DMS153 treated with DMSO at 0.1 percent for 48 hours (cell line): ENCODE results near the gene DIS3L2.
A peak's percentile ranks its signal among the peaks of the same experiment; 100 is the strongest.

Experiments
- DNase-seq: peaks from one replicate; lab custom pipeline; 2025; ENCODE audit not compliant: unreplicated experiment; lab: John Stamatoyannopoulos, UW

Gene DIS3L2, protein sequence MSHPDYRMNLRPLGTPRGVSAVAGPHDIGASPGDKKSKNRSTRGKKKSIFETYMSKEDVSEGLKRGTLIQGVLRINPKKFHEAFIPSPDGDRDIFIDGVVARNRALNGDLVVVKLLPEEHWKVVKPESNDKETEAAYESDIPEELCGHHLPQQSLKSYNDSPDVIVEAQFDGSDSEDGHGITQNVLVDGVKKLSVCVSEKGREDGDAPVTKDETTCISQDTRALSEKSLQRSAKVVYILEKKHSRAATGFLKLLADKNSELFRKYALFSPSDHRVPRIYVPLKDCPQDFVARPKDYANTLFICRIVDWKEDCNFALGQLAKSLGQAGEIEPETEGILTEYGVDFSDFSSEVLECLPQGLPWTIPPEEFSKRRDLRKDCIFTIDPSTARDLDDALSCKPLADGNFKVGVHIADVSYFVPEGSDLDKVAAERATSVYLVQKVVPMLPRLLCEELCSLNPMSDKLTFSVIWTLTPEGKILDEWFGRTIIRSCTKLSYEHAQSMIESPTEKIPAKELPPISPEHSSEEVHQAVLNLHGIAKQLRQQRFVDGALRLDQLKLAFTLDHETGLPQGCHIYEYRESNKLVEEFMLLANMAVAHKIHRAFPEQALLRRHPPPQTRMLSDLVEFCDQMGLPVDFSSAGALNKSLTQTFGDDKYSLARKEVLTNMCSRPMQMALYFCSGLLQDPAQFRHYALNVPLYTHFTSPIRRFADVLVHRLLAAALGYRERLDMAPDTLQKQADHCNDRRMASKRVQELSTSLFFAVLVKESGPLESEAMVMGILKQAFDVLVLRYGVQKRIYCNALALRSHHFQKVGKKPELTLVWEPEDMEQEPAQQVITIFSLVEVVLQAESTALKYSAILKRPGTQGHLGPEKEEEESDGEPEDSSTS

DNA sequence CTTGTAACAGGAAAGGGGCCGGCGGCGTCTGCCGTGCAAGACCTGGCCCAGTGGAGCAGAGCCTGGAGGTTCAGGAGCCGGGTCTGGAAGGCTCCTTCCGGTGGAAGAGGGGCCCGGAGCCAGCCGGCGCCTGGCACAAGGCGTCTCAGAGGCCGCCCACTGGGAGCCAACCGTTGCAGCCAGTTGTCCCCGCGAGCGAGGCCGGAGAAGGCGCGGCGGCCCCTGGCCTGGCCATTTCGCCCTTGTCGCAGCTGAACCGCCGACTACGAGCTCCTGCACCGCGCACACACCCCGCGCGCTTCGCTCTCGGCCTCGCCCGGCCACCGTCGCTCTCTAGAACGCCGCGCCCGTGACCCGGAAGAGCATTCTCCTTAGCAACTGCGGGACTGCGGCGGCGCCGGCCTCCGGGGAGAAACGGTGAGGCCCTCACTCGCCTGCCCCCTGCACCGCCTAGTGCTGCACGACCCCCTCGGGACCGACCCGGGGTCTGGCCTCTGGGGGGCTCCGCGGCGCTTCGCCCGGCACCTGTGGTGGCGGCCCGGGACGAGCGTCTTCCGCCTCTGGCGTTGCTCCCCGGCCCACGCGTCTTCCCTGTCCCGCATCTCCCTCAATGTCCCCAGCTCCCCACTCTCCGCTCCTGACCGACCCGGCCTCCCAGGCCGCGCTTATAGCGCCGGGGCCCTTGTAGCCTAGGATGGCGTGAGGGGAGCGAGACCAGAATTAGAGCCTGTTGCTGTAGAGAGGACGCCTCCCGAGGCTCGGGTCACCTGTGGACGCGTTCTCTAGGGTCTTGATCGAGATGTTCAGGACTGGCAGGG lies at the start of gene DIS3L2:
Gene DIS3L2, plus strand, starts transcription at position 365 of the 818 bp plus-strand sequence. CDS start 53,215 bp downstream, outside the sequence.
- DNase-seq = peak; percentile 47

DNA sequence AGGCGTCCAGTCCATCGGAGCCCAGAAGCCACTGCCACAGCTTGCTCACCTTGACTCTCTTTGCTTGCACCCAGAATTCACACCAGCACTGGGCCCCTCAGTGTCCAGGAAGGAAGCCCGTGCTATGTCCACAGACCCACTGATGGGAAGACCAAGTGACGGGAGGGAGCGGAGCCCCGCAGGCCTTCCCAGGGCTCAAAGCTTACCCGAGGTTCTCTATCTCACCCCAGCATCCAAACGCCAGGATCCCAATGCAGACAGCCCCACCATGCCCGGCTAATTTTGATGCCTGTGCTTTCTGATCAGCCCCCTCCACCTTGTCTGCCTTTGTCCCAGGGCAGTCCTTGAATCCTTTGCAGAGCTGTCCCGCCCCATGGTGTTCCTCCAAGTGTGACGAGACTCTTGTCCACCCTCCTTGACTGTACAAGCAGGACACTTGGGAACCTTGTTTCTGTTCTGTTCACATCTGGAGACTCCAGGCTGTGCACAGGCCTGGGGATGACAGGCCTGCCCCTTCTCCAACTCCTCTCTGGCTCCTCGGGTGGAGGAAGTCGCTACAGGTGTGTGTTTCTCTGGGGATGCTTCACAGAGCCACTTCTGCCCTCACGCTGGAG lies 47.3 kb upstream of the DIS3L2 start:
- no peak for DNase-seq

DNA sequence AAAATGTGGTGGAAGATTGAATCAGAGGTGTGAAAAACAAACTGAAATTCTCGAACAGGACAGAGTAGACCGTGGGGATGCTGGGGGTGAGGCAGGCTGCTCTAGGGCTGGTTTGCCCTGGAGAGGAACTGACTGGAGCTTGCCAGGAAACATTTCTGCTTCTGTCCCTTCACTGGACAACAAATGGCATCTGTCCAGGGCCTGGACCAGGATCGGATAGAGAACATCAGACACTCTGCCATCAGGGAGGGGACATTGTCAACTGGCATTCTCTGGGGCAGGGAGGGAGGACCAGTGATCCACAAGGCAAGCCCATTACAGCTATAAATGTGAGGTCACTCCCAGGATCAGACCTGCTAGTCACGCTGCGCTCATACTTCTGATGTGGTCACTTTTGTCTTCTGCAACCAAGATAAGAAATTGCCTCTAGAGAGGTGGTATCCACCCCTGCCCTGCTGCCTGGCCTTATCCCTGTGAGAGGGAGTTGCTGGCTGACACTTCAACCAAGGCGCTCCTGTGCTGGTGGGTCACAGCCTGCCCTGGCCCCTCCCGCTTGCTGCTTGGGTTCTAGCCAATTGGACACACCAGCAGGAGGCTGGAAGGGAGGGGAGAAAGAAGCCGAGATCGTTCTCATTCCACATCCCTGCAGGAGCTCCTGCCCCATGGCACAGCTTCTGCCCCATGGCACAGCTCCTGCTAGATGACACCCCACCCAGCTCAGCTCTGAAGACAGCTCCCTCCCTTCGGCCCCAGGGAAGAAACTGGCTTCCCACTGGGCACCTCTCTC lies 44.0 kb upstream of the DIS3L2 start:
- no peak for DNase-seq

DNA sequence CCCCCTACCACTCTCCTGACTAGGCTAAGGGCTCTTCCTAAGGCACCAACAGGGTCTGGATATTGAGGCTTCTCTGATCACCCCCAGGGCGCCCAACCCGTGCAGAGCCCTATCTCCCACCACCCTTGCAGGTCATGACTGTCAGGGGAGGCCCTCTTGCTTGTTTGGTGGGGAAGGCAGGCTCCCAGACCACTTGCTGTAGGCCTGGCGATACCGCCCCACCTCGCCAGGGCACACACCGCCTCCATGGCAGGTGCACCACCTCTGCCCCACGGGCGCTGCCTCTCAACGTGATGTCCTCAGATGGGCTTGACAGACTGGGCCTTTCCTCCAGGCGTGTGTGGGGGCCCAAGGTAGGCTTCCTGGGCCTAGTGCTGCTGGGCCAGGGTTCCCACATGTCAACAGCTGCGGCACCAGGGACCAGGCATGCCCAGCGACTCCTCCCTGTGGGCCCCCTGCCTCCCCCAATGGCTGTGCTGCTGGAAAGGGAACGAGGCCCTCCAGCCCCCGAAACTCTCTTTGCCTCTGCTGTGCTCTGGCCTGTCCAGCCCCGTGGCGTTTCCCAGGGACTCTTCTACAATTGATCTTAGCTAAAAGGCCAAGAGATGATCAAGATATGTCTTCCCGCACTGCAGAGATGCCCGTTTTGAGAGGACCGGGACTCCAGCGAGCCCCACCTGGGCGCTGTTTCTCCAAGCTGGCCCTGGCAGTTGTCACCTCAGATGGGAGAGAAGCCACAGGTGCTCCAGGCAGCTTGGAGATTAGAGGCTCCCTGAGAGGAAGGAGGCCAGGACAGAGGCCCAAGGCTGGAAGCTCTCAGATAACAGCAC lies 42.8 kb upstream of the DIS3L2 start:
- DNase-seq = no peak

GRCh38 chr2:231919341-231920035 lies 42.0 kb upstream of the DIS3L2 start:
- no peak for DNase-seq

GRCh38 chr2:231920366-231920765 lies 41.1 kb upstream of the DIS3L2 start:
- no peak for DNase-seq

DNA sequence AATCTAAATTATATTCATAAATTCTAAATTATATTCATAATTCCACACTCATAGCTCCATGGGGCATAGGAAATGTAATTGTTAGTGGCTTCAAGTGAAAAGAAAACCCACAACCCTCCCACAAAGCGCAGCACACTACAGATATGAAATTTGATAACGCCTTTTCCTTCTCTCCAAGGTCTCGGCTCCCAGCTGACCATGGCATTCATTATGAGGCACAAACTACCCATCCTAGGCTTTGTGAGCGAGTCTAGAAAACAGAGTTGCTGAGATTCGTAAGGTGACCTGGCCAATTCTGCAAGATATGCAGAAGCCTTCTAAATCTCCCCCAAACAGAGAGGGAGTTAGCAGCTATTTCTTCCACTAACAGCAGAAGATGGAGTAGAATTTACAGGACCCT lies 40.7 kb upstream of the DIS3L2 start:
- DNase-seq = no peak

GRCh38 chr2:231922311-231923009 lies 39.1 kb upstream of the DIS3L2 start:
- no peak for DNase-seq

DNA sequence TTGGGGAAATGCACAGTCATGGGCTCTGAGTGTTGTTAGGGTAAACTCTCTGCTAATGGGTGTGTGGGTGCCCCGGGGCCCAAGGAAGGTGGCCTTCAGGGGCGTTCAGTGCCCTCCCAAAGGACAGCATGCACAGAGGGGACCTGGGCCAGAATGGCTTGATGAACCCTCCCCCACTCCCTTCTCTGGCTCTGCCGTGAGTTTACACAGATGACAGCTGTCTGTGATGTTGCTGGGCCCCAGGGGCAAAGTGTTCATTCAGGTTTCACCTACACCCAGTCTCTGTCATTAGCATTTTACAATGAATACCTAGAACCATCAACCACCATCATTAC lies 38.5 kb upstream of the DIS3L2 start:
- no peak for DNase-seq

- DNase-seq = no peak
Measured at GRCh38 chr2:231923951-231924888, 37.3 kb upstream of the DIS3L2 start.

DNA sequence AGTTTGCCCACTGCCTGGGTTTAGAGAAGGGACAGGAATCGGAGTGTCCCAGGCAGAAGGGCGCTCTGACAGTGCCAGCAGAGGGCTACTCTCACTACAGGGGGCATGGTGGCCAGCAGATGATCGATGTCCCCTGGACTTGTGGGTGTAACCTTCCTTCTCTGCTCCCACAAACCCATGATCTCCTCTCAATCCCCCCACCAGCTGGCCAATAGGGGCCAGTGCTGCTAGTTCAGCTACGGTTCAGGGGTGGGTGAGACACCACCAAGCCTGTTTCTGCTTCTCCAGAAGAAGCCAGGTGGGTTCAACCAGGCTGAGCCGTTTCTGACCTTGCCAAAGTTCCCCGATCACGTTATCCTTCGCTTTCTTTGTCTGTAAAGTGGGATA lies 36.6 kb upstream of the DIS3L2 start:
- no peak for DNase-seq

GRCh38 chr2:231925303-231926179 lies 36.0 kb upstream of the DIS3L2 start:
- peak; percentile 35 for DNase-seq

DNA sequence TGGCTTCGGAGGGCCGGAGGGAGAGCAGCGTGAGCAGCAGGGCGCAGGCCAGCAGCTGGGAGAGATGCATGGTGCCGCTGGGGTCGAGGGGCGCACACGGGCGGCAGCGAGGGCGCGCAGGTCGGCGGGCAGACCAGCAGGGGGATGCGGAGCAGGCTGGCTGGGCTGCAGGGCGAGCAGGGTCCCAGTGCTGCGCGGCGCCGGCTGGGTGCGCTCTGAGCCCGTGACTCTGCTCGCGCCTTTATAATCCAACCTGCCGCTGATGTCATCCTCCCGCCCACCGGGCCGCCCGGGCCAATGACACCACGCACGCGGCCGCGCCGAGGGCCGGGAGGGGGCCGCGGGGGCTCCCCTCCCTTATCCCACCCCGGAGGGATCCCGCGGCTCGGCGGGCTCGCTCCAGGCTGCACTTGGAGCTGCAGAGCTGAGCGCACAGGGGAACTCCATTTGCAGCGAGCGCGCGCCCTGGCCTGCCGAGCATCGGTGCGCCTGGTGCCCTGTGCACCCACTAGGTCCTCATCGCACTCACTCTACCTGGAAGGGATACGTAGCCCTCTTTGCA lies 35.3 kb upstream of the DIS3L2 start, which contains the start of gene NPPC:
Gene NPPC, minus strand, starts transcription at position 217 of the 562 bp plus-strand sequence. Its CDS starts 147 bp downstream, at position 70.
- peak; percentile 26 for DNase-seq

- DNase-seq = no peak
Measured at GRCh38 chr2:231926761-231927565, 34.5 kb upstream of the DIS3L2 start.

- DNase-seq = no peak
Measured at GRCh38 chr2:231927566-231927890, 34.0 kb upstream of the DIS3L2 start.
